Lung (tissue), 12 donors: Measurements from ENCODE around the gene CYSRT1. TPM values are rescaled to one million over a fixed set of nuclear protein-coding genes. Genes with fewer than 3 reads are reported as not detected.

Experiments
- ATAC-seq: fragments of 200-7000 bp; cut with Tn5 transposase; one replicate; pipeline ENCODE4 v1.9.1; 2020; ENCODE audit warnings: moderate number of reproducible peaks; ENCODE audit not compliant: insufficient read depth, low FRiP score
- DNase-seq, 3 donors: peaks; one replicate each; pipeline ENCODE4 v3.0.0-alpha.2; 2013 to 2017
- H3K27ac ChIP-seq, 2 donors: one replicate each; pipeline ENCODE4 v1.5.1; 2013; ENCODE audit warnings: mild to moderate bottlenecking in 2 of 2, moderate library complexity in 2 of 2, control low read depth in 1 of 2, inconsistent platforms in 1 of 2, low read depth in 1 of 2, low read length in 1 of 2
- H3K27me3 ChIP-seq, 3 donors: one replicate each; pipeline ENCODE4 v1.5.1; 2013; ENCODE audit warnings: low read length in 2 of 3; ENCODE audit not compliant: control insufficient read depth in 3 of 3, insufficient read depth in 3 of 3
- H3K36me3 ChIP-seq, 4 donors: one replicate each; pipeline ENCODE4 v1.5.1; 2013; ENCODE audit warnings: low read length in 4 of 4, mild to moderate bottlenecking in 1 of 4, moderate library complexity in 1 of 4; ENCODE audit not compliant: control insufficient read depth in 4 of 4, insufficient read depth in 4 of 4
- H3K4me1 ChIP-seq, 5 donors: one replicate each; pipeline ENCODE4 v1.5.1; 2013; ENCODE audit warnings: low read length in 5 of 5, mild to moderate bottlenecking in 2 of 5, moderate library complexity in 1 of 5; ENCODE audit not compliant: control insufficient read depth in 5 of 5, insufficient read depth in 5 of 5
- H3K4me3 ChIP-seq: one replicate; pipeline ENCODE4 v1.5.1; 2013; ENCODE audit warnings: mild to moderate bottlenecking, control low read depth, moderate library complexity
- H3K9ac ChIP-seq, 2 donors: one replicate each; pipeline ENCODE4 v1.5.1; 2013; ENCODE audit warnings: low read length in 2 of 2, control low read depth in 1 of 2; ENCODE audit not compliant: insufficient read depth in 1 of 2
- H3K9me3 ChIP-seq, 4 donors: one replicate each; pipeline ENCODE4 v1.5.1; 2013; ENCODE audit warnings: low read length in 3 of 4, mild to moderate bottlenecking in 1 of 4, moderate library complexity in 1 of 4; ENCODE audit not compliant: control insufficient read depth in 4 of 4, insufficient read depth in 3 of 4
- WGBS, 2 donors: extraction: QIAGEN DNeasy Blood & Tissue Kit; methylation state at CpG; one replicate each; pipeline ENCODE4 v1.1.7; 2013; 5-methylcytosine and 5-hydroxymethylcytosine counted together
- polyA plus RNA-seq, 2 donors: library from polyadenylated mRNA; stranded (reverse); fragments of 200-250 nt; gene quantifications; one replicate each; pipeline ENCODE4 v1.2.1, GENCODE V29; 2013
- total RNA-seq, 2 donors: library from RNA; depleted of rRNA in 1 of 2; stranded (reverse); fragments of >200 nt in 1 of 2; gene quantifications; one replicate each; pipeline ENCODE4 v1.2.1, GENCODE V29; 2014 to 2021
- TF ChIP-seq, protein P1 (sequence below): IDR thresholded peaks from 2 replicates; pipeline ENCODE4 v1.5.1; 2012; ENCODE audit warnings: mild to moderate bottlenecking; ENCODE audit errors: control extremely low read depth, extremely low read depth
- donor health status: control.
- donor health status: control.
- donor health status: Bipolar disorder and iron deficiency.
- donor health status: healthy.
- donor health status: DM: yes; HTN: yes; CAD: no.

Gene CYSRT1
- total and polyA plus RNA-seq, 4 donors: 0.70 to 2.7 (median 0.92) TPM; not detected in 1

DNA sequence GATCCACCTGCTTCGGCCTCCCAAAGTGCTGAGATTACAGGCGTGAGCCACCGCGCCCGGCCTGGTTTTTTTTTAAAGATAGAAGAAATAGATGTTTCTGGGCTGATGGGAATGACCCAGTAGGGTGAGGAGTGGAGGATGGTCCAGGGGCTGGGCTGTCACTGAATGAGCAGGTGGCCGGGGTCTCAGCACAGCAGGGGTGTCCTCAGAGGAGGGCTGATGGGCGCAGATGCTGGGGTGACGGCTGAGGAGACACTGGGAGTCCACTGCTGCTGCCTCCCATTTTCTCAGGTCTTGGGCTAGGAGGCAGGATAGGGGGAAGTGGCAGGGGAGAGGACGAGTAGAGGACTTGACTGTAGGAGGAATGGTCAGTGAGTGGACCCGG, 50.2 kb downstream of the CYSRT1 start:
- ATAC-seq: no peak

More for the DNA sequence above, 50.2 kb downstream of the CYSRT1 start:
- H3K27me3 ChIP-seq: no peaks in the 10 kb centered on the region
- H3K4me1 ChIP-seq: peaks cover 0 to 30% (median 4%) of the 10 kb centered on the region in 5 donors
- H3K9ac ChIP-seq: no peak overlapping the region
- WGBS, 2 donors: 81 to 86% methylated on average over 10 of the region's 10 CpGs
- DNase-seq: no peak
- H3K36me3 ChIP-seq: peaks cover 3 to 33% (median 12%) of the 10 kb centered on the region in 4 donors
- peaks cover 0 to 4% (median 0%) of the 10 kb centered on the region in 4 donors for H3K9me3 ChIP-seq
- H3K4me3 ChIP-seq: peak overlapping the region; percentile 7
- TF ChIP-seq, protein P1, sequence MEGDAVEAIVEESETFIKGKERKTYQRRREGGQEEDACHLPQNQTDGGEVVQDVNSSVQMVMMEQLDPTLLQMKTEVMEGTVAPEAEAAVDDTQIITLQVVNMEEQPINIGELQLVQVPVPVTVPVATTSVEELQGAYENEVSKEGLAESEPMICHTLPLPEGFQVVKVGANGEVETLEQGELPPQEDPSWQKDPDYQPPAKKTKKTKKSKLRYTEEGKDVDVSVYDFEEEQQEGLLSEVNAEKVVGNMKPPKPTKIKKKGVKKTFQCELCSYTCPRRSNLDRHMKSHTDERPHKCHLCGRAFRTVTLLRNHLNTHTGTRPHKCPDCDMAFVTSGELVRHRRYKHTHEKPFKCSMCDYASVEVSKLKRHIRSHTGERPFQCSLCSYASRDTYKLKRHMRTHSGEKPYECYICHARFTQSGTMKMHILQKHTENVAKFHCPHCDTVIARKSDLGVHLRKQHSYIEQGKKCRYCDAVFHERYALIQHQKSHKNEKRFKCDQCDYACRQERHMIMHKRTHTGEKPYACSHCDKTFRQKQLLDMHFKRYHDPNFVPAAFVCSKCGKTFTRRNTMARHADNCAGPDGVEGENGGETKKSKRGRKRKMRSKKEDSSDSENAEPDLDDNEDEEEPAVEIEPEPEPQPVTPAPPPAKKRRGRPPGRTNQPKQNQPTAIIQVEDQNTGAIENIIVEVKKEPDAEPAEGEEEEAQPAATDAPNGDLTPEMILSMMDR: no peak
- peak overlapping the region in 1 of 2 donors; percentile 97 for H3K27ac ChIP-seq

Other genes with a start within 250 kb of the CYSRT1 start
Only the 30 nearest of the 32 such genes appear.
- gene PAXX, start 232.8 kb upstream of the CYSRT1 start, total RNA-seq: 10 to 100 TPM; 16.6 to 58.1 TPM
- gene PAXX, start 232.8 kb upstream of the CYSRT1 start, polyA plus RNA-seq: 100 to 1,000 TPM in 1 of 2 donors, 10 to 100 TPM in 1; 60.7 to 172 TPM
- 100 to 1,000 TPM in 1 of 2 donors, 10 to 100 TPM in 1; 72.0 to 115 TPM for gene CLIC3, start 228.6 kb upstream of the CYSRT1 start, total RNA-seq
- gene CLIC3, start 228.6 kb upstream of the CYSRT1 start, polyA plus RNA-seq: 10 to 100 TPM; 17.2 to 90.2 TPM
- 10 to 100 TPM; 13.4 to 39.0 TPM for gene ABCA2, start 196.9 kb upstream of the CYSRT1 start, total RNA-seq
- gene ABCA2, start 196.9 kb upstream of the CYSRT1 start, polyA plus RNA-seq: 10 to 100 TPM; 14.8 to 18.1 TPM
- gene FUT7, start 193.1 kb upstream of the CYSRT1 start, total RNA-seq: 1 to 10 TPM in 1 of 2 donors, under 1 TPM in 1; 0.37 to 1.0 TPM
- gene FUT7, start 193.1 kb upstream of the CYSRT1 start, polyA plus RNA-seq: 1 to 10 TPM in 1 of 2 donors, under 1 TPM in 1; 0.45 to 5.5 TPM
- 10 to 100 TPM; 28.7 to 99.3 TPM for gene NPDC1, start 179.0 kb upstream of the CYSRT1 start, total RNA-seq
- gene NPDC1, start 179.0 kb upstream of the CYSRT1 start, polyA plus RNA-seq: 10 to 100 TPM; 49.0 to 87.5 TPM
- 1 to 10 TPM; 1.8 to 3.2 TPM for gene ENTPD2, start 171.1 kb upstream of the CYSRT1 start, total RNA-seq
- under 1 TPM; 0.39 to 0.53 TPM for gene ENTPD2, start 171.1 kb upstream of the CYSRT1 start, polyA plus RNA-seq
- 1 to 10 TPM; 1.4 to 1.7 TPM for gene SAPCD2, start 154.6 kb upstream of the CYSRT1 start, total RNA-seq
- 1 to 10 TPM; 1.3 to 2.1 TPM for gene SAPCD2, start 154.6 kb upstream of the CYSRT1 start, polyA plus RNA-seq
- 10 to 100 TPM; 12.2 to 35.5 TPM for gene UAP1L1, start 147.7 kb upstream of the CYSRT1 start, total RNA-seq
- gene UAP1L1, start 147.7 kb upstream of the CYSRT1 start, polyA plus RNA-seq: 10 to 100 TPM; 14.5 to 19.7 TPM
- gene MAN1B1, start 138.2 kb upstream of the CYSRT1 start, total RNA-seq: 10 to 100 TPM; 56.7 to 70.9 TPM
- gene MAN1B1, start 138.2 kb upstream of the CYSRT1 start, polyA plus RNA-seq: 10 to 100 TPM; 40.3 to 56.9 TPM
- 100 to 1,000 TPM in 1 of 2 donors, 10 to 100 TPM in 1; 48.0 to 236 TPM for gene DPP7, start 110.4 kb upstream of the CYSRT1 start, total RNA-seq
- 100 to 1,000 TPM; 220 to 436 TPM for gene DPP7, start 110.4 kb upstream of the CYSRT1 start, polyA plus RNA-seq
- under 1 TPM; 0.06 to 0.49 TPM for gene GRIN1, start 86.0 kb upstream of the CYSRT1 start, total RNA-seq
- under 1 TPM; 0.18 to 0.51 TPM for gene GRIN1, start 86.0 kb upstream of the CYSRT1 start, polyA plus RNA-seq
- gene LRRC26, start 55.1 kb upstream of the CYSRT1 start, total RNA-seq: 1 to 10 TPM in 1 of 2 donors, under 1 TPM in 1; 0.77 to 5.2 TPM
- gene LRRC26, start 55.1 kb upstream of the CYSRT1 start, polyA plus RNA-seq: under 1 TPM; 0.12 to 0.37 TPM
- gene TMEM210, start 53.1 kb upstream of the CYSRT1 start, total RNA-seq: not detected
- gene TMEM210, start 53.1 kb upstream of the CYSRT1 start, polyA plus RNA-seq: not detected
- gene ANAPC2, start 36.6 kb upstream of the CYSRT1 start, total RNA-seq: 10 to 100 TPM; 31.9 to 60.9 TPM
- gene ANAPC2, start 36.6 kb upstream of the CYSRT1 start, polyA plus RNA-seq: 10 to 100 TPM; 32.3 to 50.0 TPM
- 10 to 100 TPM; 40.8 to 87.0 TPM for gene SSNA1, start 36.5 kb upstream of the CYSRT1 start, total RNA-seq
- gene SSNA1, start 36.5 kb upstream of the CYSRT1 start, polyA plus RNA-seq: 100 to 1,000 TPM; 114 to 144 TPM
- 10 to 100 TPM in 1 of 2 donors, 1 to 10 TPM in 1; 8.9 to 30.6 TPM for gene TPRN, start 24.4 kb upstream of the CYSRT1 start, total RNA-seq
- gene TPRN, start 24.4 kb upstream of the CYSRT1 start, polyA plus RNA-seq: 10 to 100 TPM; 12.6 to 18.3 TPM
- 10 to 100 TPM; 26.0 to 35.8 TPM for gene TMEM203, start 19.5 kb upstream of the CYSRT1 start, total RNA-seq
- gene TMEM203, start 19.5 kb upstream of the CYSRT1 start, polyA plus RNA-seq: 10 to 100 TPM; 31.8 to 39.3 TPM
- 10 to 100 TPM in 1 of 2 donors, 1 to 10 TPM in 1; 4.5 to 22.0 TPM for gene NDOR1, start 19.5 kb upstream of the CYSRT1 start, total RNA-seq
- gene NDOR1, start 19.5 kb upstream of the CYSRT1 start, polyA plus RNA-seq: 10 to 100 TPM; 11.8 to 12.2 TPM
- 1 to 10 TPM; 1.7 to 7.5 TPM for gene RNF208, start 2.9 kb upstream of the CYSRT1 start, total RNA-seq
- 10 to 100 TPM in 1 of 2 donors, 1 to 10 TPM in 1; 3.1 to 12.0 TPM for gene RNF208, start 2.9 kb upstream of the CYSRT1 start, polyA plus RNA-seq
- gene RNF224, start 2.3 kb downstream of the CYSRT1 start, total RNA-seq: 1 to 10 TPM in 1 of 2 donors, under 1 TPM in 1; 0.52 to 1.1 TPM
- 1 to 10 TPM in 1 of 2 donors, under 1 TPM in 1; 0.24 to 1.1 TPM for gene RNF224, start 2.3 kb downstream of the CYSRT1 start, polyA plus RNA-seq
- under 1 TPM in 1 of 2 donors, not detected in 1; 0.65 TPM for gene SLC34A3, start 5.7 kb downstream of the CYSRT1 start, total RNA-seq
- gene SLC34A3, start 5.7 kb downstream of the CYSRT1 start, polyA plus RNA-seq: under 1 TPM; 0.03 to 0.12 TPM
- 100 to 1,000 TPM; 163 to 505 TPM for gene TUBB4B, start 16.1 kb downstream of the CYSRT1 start, total RNA-seq
- 100 to 1,000 TPM; 326 to 338 TPM for gene TUBB4B, start 16.1 kb downstream of the CYSRT1 start, polyA plus RNA-seq
- gene STPG3, start 26.1 kb downstream of the CYSRT1 start, total RNA-seq: not detected
- gene STPG3, start 26.1 kb downstream of the CYSRT1 start, polyA plus RNA-seq: under 1 TPM in 1 of 2 donors, not detected in 1; 0.18 TPM
- gene NELFB, start 30.2 kb downstream of the CYSRT1 start, total RNA-seq: 10 to 100 TPM; 30.4 to 56.2 TPM
- gene NELFB, start 30.2 kb downstream of the CYSRT1 start, polyA plus RNA-seq: 10 to 100 TPM; 37.3 to 51.1 TPM
- gene TOR4A, start 52.6 kb downstream of the CYSRT1 start, total RNA-seq: 10 to 100 TPM; 12.1 to 42.5 TPM
- 10 to 100 TPM in 1 of 2 donors, 1 to 10 TPM in 1; 9.6 to 29.2 TPM for gene TOR4A, start 52.6 kb downstream of the CYSRT1 start, polyA plus RNA-seq
- 10 to 100 TPM in 1 of 2 donors, 1 to 10 TPM in 1; 5.2 to 10.8 TPM for gene NRARP, start 77.1 kb downstream of the CYSRT1 start, total RNA-seq
- 1 to 10 TPM; 2.1 to 6.4 TPM for gene NRARP, start 77.1 kb downstream of the CYSRT1 start, polyA plus RNA-seq
- 10 to 100 TPM; 17.5 to 21.5 TPM for gene EXD3, start 198.0 kb downstream of the CYSRT1 start, total RNA-seq
- gene EXD3, start 198.0 kb downstream of the CYSRT1 start, polyA plus RNA-seq: 10 to 100 TPM in 1 of 2 donors, 1 to 10 TPM in 1; 8.6 to 30.5 TPM
- gene NOXA1, start 198.2 kb downstream of the CYSRT1 start, total RNA-seq: 10 to 100 TPM in 1 of 2 donors, 1 to 10 TPM in 1; 3.1 to 10.1 TPM
- 10 to 100 TPM in 1 of 2 donors, 1 to 10 TPM in 1; 2.1 to 11.7 TPM for gene NOXA1, start 198.2 kb downstream of the CYSRT1 start, polyA plus RNA-seq
- under 1 TPM; 0.14 to 0.28 TPM for gene ENTPD8, start 216.2 kb downstream of the CYSRT1 start, total RNA-seq
- gene ENTPD8, start 216.2 kb downstream of the CYSRT1 start, polyA plus RNA-seq: under 1 TPM; 0.08 to 0.45 TPM
- gene NSMF, start 234.2 kb downstream of the CYSRT1 start, total RNA-seq: 10 to 100 TPM; 13.8 to 34.1 TPM
- gene NSMF, start 234.2 kb downstream of the CYSRT1 start, polyA plus RNA-seq: 10 to 100 TPM; 26.1 to 39.8 TPM